WTC11 (cell line): ENCODE measurements around the gene LMAN2. TPM values are rescaled to one million over a fixed set of nuclear protein-coding genes. Genes with fewer than 3 reads are reported as not detected.

Experiments used
- ATAC-seq: fragments of 200-7000 bp; cut with Tn5 transposase; 2 replicates; pipeline ENCODE4 v1.10.0; 2021; ENCODE audit warnings: mild to moderate bottlenecking, moderate library complexity
- CTCF ChIA-PET: fragments of 300-600 bp; sonication (Branson Sonifier 250); formaldehyde crosslinking; loops from one replicate; lab custom pipeline; 2021; ENCODE audit warnings: antibody characterized with exemption; lab: Charles Lee
- POLR2A ChIA-PET: fragments of 350-600 bp; sonication (Branson Sonifier 250); formaldehyde crosslinking; loops from one replicate; lab custom pipeline; 2021; ENCODE audit warnings: antibody characterized with exemption; lab: Charles Lee
- DNase-seq: peaks from one replicate; pipeline ENCODE4 v3.0.0; 2021; ENCODE audit warnings: low spot score
- H3K27ac Mint-ChIP-seq: 2 replicates; pipeline ENCODE4 v1.8.0; 2021; ENCODE audit warnings: mixed read lengths
- H3K27me3 Mint-ChIP-seq: 2 replicates; pipeline ENCODE4 v1.8.0; 2021; ENCODE audit warnings: low read depth, mild to moderate bottlenecking, moderate library complexity, mixed read lengths
- H3K36me3 Mint-ChIP-seq: 2 replicates; pipeline ENCODE4 v1.8.0; 2021; ENCODE audit warnings: mixed read lengths
- H3K4me1 Mint-ChIP-seq: 2 replicates; pipeline ENCODE4 v1.8.0; 2022; ENCODE audit warnings: mixed read lengths
- H3K4me3 Mint-ChIP-seq: 2 replicates; pipeline ENCODE4 v1.8.0; 2021; ENCODE audit warnings: mild to moderate bottlenecking, moderate library complexity, mixed read lengths
- H3K9me3 Mint-ChIP-seq: 2 replicates; pipeline ENCODE4 v1.8.0; 2021; ENCODE audit warnings: mixed read lengths
- ELF4 ChIP-seq: sonication (generic); formaldehyde crosslinking; IDR thresholded peaks from 2 replicates; pipeline ENCODE4 v1.8.1; 2022; ENCODE audit warnings: low read depth, mild to moderate bottlenecking, moderate library complexity, missing genetic modification reagents
- EMX1 ChIP-seq: fragments of 250-450 bp; sonication (Bioruptor Pico); IDR thresholded peaks from 2 replicates; pipeline ENCODE4 v1.8.0; 2021; ENCODE audit warnings: mild to moderate bottlenecking
- ETV6 ChIP-seq: sonication (generic); formaldehyde crosslinking; IDR thresholded peaks from 2 replicates; pipeline ENCODE4 v1.8.1; 2022; ENCODE audit warnings: mild to moderate bottlenecking, missing genetic modification reagents
- FOXJ3 ChIP-seq: sonication (generic); formaldehyde crosslinking; IDR thresholded peaks from 2 replicates; pipeline ENCODE4 v1.9.0; 2021; ENCODE audit warnings: missing genetic modification reagents, mild to moderate bottlenecking, borderline replicate concordance
- GTF2I ChIP-seq: fragments of 250-450 bp; sonication (Bioruptor Pico); conservative IDR thresholded peaks from 2 replicates; pipeline ENCODE4 v1.4.0; 2021; ENCODE audit warnings: mild to moderate bottlenecking
- JUN ChIP-seq: sonication (generic); formaldehyde crosslinking; IDR thresholded peaks from 2 replicates; pipeline ENCODE4 v1.8.0; 2023; ENCODE audit warnings: mild to moderate bottlenecking, missing genetic modification reagents
- MXD4 ChIP-seq: fragments of 250-450 bp; sonication (Bioruptor Pico); IDR thresholded peaks from 2 replicates; pipeline ENCODE4 v1.8.0; 2021; ENCODE audit warnings: mild to moderate bottlenecking, moderate library complexity, borderline replicate concordance
- NFATC4 ChIP-seq: fragments of 250-450 bp; sonication (Bioruptor Pico); IDR thresholded peaks from 2 replicates; pipeline ENCODE4 v1.9.0; 2021; ENCODE audit warnings: mild to moderate bottlenecking
- SMAD4 ChIP-seq: sonication (generic); formaldehyde crosslinking; IDR thresholded peaks from 2 replicates; pipeline ENCODE4 v1.8.0; 2022; ENCODE audit warnings: mild to moderate bottlenecking, missing genetic modification reagents
- SOX15 ChIP-seq: fragments of 250-450 bp; sonication (Bioruptor Pico); IDR thresholded peaks from 2 replicates; pipeline ENCODE4 v1.9.0; 2021; ENCODE audit warnings: mild to moderate bottlenecking
- TEAD1 ChIP-seq: sonication (generic); formaldehyde crosslinking; IDR thresholded peaks from 2 replicates; pipeline ENCODE4 v1.8.0; 2022; ENCODE audit warnings: mild to moderate bottlenecking, missing genetic modification reagents
- TP53 ChIP-seq: sonication (generic); formaldehyde crosslinking; IDR thresholded peaks from 2 replicates; pipeline ENCODE4 v1.8.1; 2023; ENCODE audit warnings: mild to moderate bottlenecking, missing genetic modification reagents
- ZNF219 ChIP-seq: sonication (generic); formaldehyde crosslinking; IDR thresholded peaks from 2 replicates; pipeline ENCODE4 v1.8.0; 2023; ENCODE audit warnings: missing genetic modification reagents, mild to moderate bottlenecking, borderline replicate concordance
- ZNF232 ChIP-seq: sonication (generic); formaldehyde crosslinking; IDR thresholded peaks from 2 replicates; pipeline ENCODE4 v1.8.0; 2022; ENCODE audit warnings: mild to moderate bottlenecking, missing genetic modification reagents
- ZNF263 ChIP-seq: sonication (generic); formaldehyde crosslinking; IDR thresholded peaks from 2 replicates; pipeline ENCODE4 v1.8.1; 2022; ENCODE audit warnings: low read depth, mild to moderate bottlenecking, moderate library complexity, missing genetic modification reagents
- total RNA-seq: library from RNA; stranded (reverse); gene quantifications from 3 replicates; pipeline ENCODE4 v1.2.3, GENCODE V29; 2021
- TF ChIP-seq, protein P1 (sequence below): sonication (generic); formaldehyde crosslinking; IDR thresholded peaks from 2 replicates; pipeline ENCODE4 v1.8.1; 2023; ENCODE audit warnings: mild to moderate bottlenecking, missing genetic modification reagents
- TF ChIP-seq, protein P2 (sequence below): sonication (generic); formaldehyde crosslinking; IDR thresholded peaks from 2 replicates; pipeline ENCODE4 v1.8.0; 2022; ENCODE audit warnings: missing genetic modification reagents
- TF ChIP-seq, protein P3 (sequence below): fragments of 250-450 bp; sonication (Bioruptor Pico); IDR thresholded peaks from 2 replicates; pipeline ENCODE4 v1.9.0; 2021; ENCODE audit warnings: mild to moderate bottlenecking
- TF ChIP-seq, protein P4 (sequence below): fragments of 250-450 bp; sonication (Bioruptor Pico); conservative IDR thresholded peaks from 2 replicates; pipeline ENCODE4 v1.9.0; 2021; ENCODE audit warnings: mild to moderate bottlenecking

Gene LMAN2
- total RNA-seq, 1 experiment from 2014 or later, result 162 TPM

DNA sequence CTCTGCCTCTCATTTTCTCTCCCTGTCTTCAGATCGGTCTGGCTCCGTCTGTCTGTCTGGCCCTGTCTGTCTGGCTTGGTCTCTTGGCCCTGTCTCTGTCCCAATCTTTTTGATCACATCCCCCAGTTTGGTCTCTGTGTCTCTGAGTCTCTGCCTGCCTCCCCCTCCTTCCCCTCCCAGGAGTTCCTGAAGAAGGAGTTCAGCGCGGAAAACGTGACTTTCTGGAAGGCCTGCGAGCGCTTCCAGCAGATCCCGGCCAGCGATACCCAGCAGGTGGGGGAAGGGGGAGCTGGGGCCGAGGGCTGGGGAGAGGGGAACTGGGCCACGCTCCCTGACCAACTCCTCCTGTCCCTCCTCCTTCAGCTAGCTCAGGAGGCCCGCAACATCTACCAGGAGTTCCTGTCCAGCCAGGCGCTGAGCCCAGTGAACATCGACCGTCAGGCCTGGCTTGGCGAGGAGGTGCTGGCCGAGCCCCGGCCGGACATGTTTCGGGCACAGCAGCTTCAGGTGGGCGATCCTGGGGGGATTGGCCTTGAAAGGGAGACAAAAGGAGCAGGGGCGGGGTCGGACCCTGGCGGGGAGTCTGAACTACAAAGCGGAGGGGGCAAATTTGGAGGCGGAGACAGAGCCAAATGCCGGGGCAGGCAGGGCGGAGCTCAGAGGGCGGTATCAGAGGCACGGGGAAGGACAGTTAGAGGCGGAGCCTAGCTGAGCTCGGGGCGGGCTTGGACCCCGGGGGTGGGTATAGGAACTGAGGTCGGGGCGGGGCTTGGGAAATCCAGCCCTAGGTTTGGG, 15.3 kb upstream of the LMAN2 start (continued):
- TF ChIP-seq GTF2I (CRISPR knock-in tag), result no peak
- TF ChIP-seq, protein P1, sequence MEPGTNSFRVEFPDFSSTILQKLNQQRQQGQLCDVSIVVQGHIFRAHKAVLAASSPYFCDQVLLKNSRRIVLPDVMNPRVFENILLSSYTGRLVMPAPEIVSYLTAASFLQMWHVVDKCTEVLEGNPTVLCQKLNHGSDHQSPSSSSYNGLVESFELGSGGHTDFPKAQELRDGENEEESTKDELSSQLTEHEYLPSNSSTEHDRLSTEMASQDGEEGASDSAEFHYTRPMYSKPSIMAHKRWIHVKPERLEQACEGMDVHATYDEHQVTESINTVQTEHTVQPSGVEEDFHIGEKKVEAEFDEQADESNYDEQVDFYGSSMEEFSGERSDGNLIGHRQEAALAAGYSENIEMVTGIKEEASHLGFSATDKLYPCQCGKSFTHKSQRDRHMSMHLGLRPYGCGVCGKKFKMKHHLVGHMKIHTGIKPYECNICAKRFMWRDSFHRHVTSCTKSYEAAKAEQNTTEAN, result no peak
- peak; percentile 83 for TF ChIP-seq ZNF263 (CRISPR knock-in tag)
- no peak for TF ChIP-seq SMAD4 (CRISPR knock-in tag)
- TF ChIP-seq ETV6 (CRISPR knock-in tag), result 0 out of 2 replicates have a peak, but pooled peaks have one; percentile 40

DNA sequence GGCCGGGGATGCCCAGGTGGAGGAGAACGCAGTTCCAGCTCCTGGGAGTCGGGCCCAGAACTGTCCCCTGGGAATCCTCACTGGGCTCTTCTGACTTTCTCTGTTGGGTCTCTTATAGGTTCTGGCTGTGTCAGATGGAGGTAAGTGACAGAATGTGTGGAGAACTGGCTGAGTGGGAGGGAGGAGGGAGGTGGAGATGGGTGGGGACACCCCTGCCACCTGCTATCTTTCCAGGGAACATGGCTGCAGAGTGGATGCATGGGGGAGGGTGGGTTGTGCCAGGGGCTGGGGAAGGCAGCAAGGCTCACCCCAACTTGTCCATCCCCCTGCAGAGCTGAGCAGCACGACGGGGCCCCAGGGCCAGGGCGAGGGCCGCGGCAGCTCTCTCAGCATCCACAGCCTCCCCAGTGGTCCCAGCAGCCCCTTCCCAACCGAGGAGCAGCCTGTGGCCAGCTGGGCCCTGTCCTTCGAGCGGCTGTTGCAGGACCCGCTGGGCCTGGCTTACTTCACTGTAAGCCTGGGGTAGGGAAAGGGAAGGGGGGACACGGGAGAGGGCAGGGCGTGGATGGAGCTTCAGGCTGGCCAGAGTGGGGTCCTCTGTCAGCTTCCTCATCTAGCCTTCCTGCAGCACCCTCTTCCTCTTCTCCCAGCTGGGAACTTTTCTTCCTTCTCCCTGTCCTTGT, 14.5 kb upstream of the LMAN2 start:
- Mint-ChIP-seq H3K36me3 (peaks cover 13% of the 10 kb centered on the region), H3K27me3 (peaks cover 19% of the 10 kb centered on the region), H3K9me3 (no peaks in the 10 kb centered on the region), H3K27ac (peak overlapping the region; percentile 99), H3K4me3 (peak overlapping the region; percentile 88), H3K4me1 (peaks cover 65% of the 10 kb centered on the region)
- POLR2A ChIA-PET, result interaction anchor here (0.6 to 1.8 kb wide), 4 partner anchors 14 to 89 kb away, joined by 3 to 10 read pairs (median 5); partner anchors contain the start of genes GRK6 and LMAN2
- DNase-seq (no peak), ATAC-seq (no peak)
- TF ChIP-seq EMX1 (CRISPR knock-in tag) (no peak), MXD4 (CRISPR knock-in tag) (no peak), ELF4 (CRISPR knock-in tag) (no peak), SOX15 (CRISPR knock-in tag) (no peak), NFATC4 (CRISPR knock-in tag) (no peak), ZNF263 (CRISPR knock-in tag) (no peak)
- CTCF ChIA-PET, result interaction anchor here (0.6 to 13.2 kb wide), 17 partner anchors 9 to 130 kb away, joined by 3 to 216 read pairs (median 7); partner anchors contain the start of genes GRK6 and LMAN2

DNA sequence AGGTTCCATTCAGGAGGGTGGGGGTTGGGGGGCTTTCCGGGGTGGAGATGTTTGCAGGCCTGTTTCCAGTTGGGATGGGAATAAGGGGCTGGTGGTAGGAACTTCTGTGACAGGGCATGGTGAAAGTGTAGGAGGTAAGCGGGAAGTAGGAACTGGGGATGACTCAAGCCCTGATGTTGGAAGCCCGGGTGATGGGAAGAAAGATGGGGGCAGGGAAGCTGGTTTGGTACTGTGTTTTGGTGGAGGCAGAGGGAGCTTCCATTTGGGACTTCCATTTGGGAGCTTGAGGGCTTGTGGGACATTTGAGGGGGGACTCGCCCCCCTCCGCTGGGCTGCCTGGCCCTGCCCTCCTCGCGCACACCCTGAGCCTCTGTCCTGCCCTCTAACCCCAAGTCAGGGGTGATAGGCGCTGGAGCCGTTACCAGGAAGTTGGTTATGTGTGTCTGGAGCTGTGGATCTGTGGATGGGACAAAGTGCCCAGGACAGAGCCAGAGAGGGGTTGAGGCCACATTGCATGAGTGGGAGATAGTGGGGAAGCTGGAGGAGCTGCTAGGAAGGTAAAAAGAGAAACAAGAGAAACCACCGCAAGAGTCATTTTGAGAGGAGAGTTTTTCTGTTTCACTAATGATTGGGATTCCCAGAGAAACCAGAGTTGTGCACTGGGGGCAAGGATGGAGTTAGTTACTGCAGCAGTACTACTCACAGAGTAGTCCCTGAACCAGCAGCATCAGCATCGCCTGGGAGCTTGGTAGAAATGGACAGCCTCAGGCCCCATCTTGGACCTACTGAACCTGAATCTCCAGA, 12.9 kb upstream of the LMAN2 start:
- Mint-ChIP-seq H3K9me3 (no peaks in the 10 kb centered on the region), H3K4me3 (no peak overlapping the region), H3K4me1 (peaks cover 54% of the 10 kb centered on the region), H3K27me3 (peaks cover 19% of the 10 kb centered on the region), H3K36me3 (peaks cover 12% of the 10 kb centered on the region), H3K27ac (no peak overlapping the region)
- ChIA-PET POLR2A (interaction anchor here (1.5 kb wide), 1 partner anchor 28 kb away, joined by 4 read pairs; no protein-coding TSS in a partner anchor), CTCF (interaction anchor here (0.9 to 13.2 kb wide), 9 partner anchors 9 to 266 kb away, joined by 3 to 216 read pairs (median 8); partner anchors contain the start of gene LMAN2)
- ATAC-seq, result no peak
- DNase-seq, result no peak
- TF ChIP-seq, protein P2, sequence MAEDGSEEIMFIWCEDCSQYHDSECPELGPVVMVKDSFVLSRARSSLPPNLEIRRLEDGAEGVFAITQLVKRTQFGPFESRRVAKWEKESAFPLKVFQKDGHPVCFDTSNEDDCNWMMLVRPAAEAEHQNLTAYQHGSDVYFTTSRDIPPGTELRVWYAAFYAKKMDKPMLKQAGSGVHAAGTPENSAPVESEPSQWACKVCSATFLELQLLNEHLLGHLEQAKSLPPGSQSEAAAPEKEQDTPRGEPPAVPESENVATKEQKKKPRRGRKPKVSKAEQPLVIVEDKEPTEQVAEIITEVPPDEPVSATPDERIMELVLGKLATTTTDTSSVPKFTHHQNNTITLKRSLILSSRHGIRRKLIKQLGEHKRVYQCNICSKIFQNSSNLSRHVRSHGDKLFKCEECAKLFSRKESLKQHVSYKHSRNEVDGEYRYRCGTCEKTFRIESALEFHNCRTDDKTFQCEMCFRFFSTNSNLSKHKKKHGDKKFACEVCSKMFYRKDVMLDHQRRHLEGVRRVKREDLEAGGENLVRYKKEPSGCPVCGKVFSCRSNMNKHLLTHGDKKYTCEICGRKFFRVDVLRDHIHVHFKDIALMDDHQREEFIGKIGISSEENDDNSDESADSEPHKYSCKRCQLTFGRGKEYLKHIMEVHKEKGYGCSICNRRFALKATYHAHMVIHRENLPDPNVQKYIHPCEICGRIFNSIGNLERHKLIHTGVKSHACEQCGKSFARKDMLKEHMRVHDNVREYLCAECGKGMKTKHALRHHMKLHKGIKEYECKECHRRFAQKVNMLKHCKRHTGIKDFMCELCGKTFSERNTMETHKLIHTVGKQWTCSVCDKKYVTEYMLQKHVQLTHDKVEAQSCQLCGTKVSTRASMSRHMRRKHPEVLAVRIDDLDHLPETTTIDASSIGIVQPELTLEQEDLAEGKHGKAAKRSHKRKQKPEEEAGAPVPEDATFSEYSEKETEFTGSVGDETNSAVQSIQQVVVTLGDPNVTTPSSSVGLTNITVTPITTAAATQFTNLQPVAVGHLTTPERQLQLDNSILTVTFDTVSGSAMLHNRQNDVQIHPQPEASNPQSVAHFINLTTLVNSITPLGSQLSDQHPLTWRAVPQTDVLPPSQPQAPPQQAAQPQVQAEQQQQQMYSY, result no peak
- no peak for TF ChIP-seq ZNF232
- TF ChIP-seq, protein P3, sequence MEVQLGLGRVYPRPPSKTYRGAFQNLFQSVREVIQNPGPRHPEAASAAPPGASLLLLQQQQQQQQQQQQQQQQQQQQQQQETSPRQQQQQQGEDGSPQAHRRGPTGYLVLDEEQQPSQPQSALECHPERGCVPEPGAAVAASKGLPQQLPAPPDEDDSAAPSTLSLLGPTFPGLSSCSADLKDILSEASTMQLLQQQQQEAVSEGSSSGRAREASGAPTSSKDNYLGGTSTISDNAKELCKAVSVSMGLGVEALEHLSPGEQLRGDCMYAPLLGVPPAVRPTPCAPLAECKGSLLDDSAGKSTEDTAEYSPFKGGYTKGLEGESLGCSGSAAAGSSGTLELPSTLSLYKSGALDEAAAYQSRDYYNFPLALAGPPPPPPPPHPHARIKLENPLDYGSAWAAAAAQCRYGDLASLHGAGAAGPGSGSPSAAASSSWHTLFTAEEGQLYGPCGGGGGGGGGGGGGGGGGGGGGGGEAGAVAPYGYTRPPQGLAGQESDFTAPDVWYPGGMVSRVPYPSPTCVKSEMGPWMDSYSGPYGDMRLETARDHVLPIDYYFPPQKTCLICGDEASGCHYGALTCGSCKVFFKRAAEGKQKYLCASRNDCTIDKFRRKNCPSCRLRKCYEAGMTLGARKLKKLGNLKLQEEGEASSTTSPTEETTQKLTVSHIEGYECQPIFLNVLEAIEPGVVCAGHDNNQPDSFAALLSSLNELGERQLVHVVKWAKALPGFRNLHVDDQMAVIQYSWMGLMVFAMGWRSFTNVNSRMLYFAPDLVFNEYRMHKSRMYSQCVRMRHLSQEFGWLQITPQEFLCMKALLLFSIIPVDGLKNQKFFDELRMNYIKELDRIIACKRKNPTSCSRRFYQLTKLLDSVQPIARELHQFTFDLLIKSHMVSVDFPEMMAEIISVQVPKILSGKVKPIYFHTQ (CRISPR knock-in tag), result no peak
- TF ChIP-seq JUN (CRISPR knock-in tag), result no peak
- TF ChIP-seq, protein P4, sequence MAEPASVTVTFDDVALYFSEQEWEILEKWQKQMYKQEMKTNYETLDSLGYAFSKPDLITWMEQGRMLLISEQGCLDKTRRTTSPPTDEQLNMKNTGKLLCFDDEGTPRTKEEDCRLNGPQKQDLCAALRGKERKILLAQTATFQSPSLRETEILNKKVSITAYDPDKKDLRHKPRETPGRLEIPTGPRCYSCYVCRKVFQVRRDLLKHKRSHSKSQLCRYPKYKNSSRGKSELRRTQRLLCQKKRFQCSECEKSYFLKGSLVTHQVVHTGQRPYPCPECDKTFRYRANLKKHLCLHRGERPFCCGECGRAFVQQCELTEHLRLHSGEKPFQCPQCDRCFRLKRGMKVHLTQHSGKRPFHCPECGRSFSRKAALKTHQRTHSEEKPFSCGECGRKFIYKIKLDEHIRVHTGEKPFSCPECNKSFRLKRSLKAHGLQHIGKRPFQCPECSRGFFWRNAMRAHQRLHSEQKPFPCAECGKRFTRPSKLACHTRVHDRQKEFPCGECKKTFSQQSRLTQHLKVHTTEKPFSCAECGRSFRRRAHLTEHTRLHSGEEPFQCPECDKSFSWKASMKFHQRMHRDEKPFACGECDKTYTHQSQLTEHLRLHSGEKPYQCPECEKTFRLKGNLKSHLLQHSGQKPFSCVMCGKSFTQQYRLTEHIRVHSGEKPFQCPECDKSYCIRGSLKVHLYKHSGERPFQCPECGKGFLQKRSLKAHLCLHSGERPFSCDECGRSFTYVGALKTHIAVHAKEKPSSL, result no peak
- TF ChIP-seq TEAD1 (CRISPR knock-in tag), result no peak
- no peak for TF ChIP-seq NFATC4 (CRISPR knock-in tag)
- no peak for TF ChIP-seq TP53 (CRISPR knock-in tag)
- TF ChIP-seq ETV6 (CRISPR knock-in tag), result no peak
- no peak for TF ChIP-seq ZNF219 (CRISPR knock-in tag)
- TF ChIP-seq FOXJ3 (CRISPR knock-in tag), result no peak
